GM19463 (cell line): ENCODE results near the gene ZNF521.

Experiments
- ATAC-seq: cut with Tn5 transposase; IDR thresholded peaks from one replicate; pipeline ENCODE4 v1.9.1; 2021; ENCODE audit warnings: mild to moderate bottlenecking, moderate library complexity; ENCODE audit not compliant: unreplicated experiment

ZNF521 gene

GRCh38 chr18:25253779-25254178, 98.2 kb downstream of the ZNF521 start:
- ATAC-seq, result no peak

DNA sequence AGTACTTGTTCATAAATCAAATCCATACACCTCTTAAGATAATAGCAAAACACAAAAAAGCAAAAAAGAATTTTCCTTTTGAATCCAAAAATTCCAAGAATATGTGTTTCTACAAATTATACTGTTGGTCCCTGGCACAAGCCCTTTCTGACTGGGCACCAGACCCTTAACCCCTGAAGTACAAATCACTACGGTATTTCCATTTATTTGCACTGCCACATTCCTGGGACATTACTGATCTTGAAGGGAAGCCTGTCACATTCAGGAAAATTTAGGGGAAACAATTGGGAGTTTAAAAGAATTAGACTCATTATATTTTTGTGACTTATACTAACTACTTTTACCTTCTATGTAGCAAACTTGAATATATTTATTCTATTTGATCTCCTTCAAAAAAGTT, 98.8 kb downstream of the ZNF521 start:
- ATAC-seq, result no peak

DNA sequence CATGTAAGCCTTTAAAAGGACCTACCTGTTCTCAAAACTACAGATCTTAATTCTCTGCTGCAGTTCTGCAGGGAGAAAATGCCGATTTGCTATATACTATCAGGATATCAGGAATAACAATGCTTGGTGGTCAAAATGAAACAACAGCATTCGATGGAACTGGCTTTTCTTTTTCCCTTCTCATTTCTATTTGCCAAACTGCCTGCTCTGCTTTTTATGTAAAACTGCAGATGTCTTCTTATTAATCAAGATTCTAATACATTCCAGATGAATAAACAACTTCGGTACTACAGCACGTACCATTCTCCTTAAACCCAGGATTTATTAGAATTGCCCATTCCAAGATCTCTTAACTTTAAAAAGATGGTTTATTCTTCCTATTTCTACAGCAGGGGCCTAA, 100.9 kb downstream of the ZNF521 start:
- no peak for ATAC-seq

- no peak for ATAC-seq
These were observed 101.5 kb downstream of the ZNF521 start for GRCh38 chr18:25250474-25250851.

GRCh38 chr18:25248755-25249154, 103.2 kb downstream of the ZNF521 start:
- ATAC-seq, result no peak

DNA sequence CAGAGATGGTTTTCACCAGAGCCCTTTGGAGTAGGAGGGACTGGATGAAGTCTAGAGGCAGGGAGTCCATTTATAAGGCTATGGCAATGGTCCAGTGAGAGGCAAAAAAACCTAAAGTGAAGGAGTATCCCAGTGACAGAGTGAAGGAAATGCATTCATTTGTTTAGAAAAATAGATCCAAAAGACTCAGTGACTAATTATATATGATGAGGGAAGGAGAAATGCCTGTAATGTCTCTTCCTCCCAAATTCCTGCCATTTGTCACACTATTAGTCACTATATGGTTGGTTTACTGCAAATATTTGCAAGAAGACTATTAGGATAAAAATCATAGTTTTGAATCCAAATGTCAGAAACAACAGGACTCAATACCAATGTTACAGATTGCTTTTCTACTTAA, 104.2 kb downstream of the ZNF521 start:
- no peak for ATAC-seq

- no peak for ATAC-seq
These were observed 106.9 kb downstream of the ZNF521 start for GRCh38 chr18:25244924-25245698.

GRCh38 chr18:25244170-25244569, 107.8 kb downstream of the ZNF521 start:
- ATAC-seq, result no peak

DNA sequence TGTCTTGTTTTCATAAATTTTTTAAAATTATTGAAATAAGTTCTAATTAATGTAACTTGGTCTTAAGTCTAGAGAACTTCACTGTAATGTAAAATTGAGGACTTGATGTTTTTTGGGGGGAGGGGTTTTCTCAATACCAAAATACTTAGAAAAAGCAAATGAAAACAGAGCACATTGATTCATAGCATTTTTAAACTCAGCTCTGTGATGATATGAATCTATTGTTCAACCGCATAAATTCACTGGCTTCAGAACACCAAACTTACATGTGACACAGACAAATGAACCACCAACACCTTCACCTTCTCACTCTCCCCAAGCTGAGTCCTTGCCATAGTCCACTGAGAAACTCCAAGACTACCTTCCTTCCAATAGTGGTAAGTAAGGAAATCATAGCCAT, 108.2 kb downstream of the ZNF521 start:
- no peak for ATAC-seq

DNA sequence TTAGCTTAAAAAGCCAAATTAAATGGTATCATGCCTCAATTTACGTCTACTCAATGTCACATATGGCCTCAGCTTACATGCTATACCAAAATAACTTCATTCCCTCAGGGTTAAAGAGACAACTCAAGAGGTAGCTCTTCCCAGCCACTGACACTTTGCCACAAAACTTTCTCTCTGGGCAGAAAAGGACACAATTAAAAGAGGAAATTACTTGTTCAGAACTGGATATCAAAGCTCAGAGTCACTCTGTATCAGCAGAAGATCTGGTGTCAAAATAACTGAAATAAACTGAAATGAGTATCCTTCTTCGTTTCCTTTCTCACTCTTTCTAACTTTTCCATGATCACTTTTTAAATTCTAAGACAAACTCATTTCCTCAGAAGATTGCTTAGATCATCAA, 108.7 kb downstream of the ZNF521 start:
- no peak for ATAC-seq

DNA sequence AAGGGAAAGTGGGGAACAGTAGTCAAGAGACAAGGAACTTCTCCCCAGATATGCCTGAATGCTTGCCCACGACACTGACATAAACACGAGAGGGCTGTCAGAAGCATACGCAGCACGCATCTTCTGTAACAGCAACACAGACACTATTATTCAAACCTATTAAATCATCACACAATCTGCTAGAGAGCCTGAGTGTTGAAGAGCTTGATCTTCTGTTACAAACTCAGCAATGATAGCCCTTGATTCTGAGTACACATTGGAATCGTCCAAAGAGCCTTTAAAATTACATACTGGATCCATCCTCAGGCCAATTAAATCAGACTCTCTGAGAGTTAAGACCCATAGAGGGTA, 111.6 kb downstream of the ZNF521 start:
- ATAC-seq, result no peak

- ATAC-seq, result no peak
These were observed 112.2 kb downstream of the ZNF521 start for GRCh38 chr18:25239581-25240419.

GRCh38 chr18:25239151-25239550, 112.8 kb downstream of the ZNF521 start:
- no peak for ATAC-seq

- ATAC-seq, result no peak
These were observed 114.2 kb downstream of the ZNF521 start for GRCh38 chr18:25237571-25238267.

- ATAC-seq, result no peak
These were observed 115.2 kb downstream of the ZNF521 start for GRCh38 chr18:25236736-25237135.

GRCh38 chr18:25235401-25236042, 116.4 kb downstream of the ZNF521 start:
- ATAC-seq, result no peak

- ATAC-seq, result no peak
These were observed 117.1 kb downstream of the ZNF521 start for GRCh38 chr18:25234740-25235345.

GRCh38 chr18:25234322-25234639, 117.7 kb downstream of the ZNF521 start:
- no peak for ATAC-seq

GRCh38 chr18:25233528-25234321, 118.2 kb downstream of the ZNF521 start:
- ATAC-seq, result no peak

DNA sequence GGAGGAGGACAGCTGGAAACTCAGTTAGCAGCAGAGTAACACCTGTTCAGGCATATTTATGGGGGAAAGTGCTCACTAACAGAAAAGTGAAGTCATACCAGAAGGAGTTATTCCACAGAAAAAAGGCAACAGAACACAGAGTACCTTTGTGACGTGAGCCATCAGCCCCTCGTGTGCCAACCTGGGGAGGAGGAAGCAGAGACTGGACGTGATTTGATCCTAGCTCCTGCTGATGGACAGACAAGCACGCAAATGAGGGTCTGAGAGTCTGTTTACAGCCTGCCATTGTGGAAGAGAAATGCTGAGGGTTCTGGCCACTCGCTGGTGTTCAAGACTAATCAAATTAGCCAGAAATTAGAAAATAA, 120.7 kb downstream of the ZNF521 start:
- no peak for ATAC-seq
